IMR-90 (cell line): Measurements from ENCODE around the gene CATSPERE.

Experiments used
- BHLHE40 ChIP-seq: fragments of 150-350 bp; IDR thresholded peaks from 2 replicates; pipeline ENCODE4 v1.6.1; 2016; ENCODE audit warnings: mild to moderate bottlenecking, low read depth, low read length
- CHD1 ChIP-seq: IDR thresholded peaks from 2 replicates; pipeline ENCODE4 v1.6.1; 2012; ENCODE audit warnings: low read depth, low read length, improper control_type of control experiment
- CTCF ChIP-seq: conservative IDR thresholded peaks from 2 replicates; pipeline ENCODE4 v1.5.1; 2012; ENCODE audit warnings: mild to moderate bottlenecking, low read depth, low read length, improper control_type of control experiment
- FOS ChIP-seq: fragments of 150-350 bp; IDR thresholded peaks from 2 replicates; pipeline ENCODE4 v1.6.1; 2016; ENCODE audit warnings: low read depth, low read length
- MAFK ChIP-seq: IDR thresholded peaks from 2 replicates; pipeline ENCODE4 v1.6.1; 2012; ENCODE audit warnings: low read depth, low read length, improper control_type of control experiment
- MXI1 ChIP-seq: IDR thresholded peaks from 2 replicates; pipeline ENCODE4 v1.6.1; 2012; ENCODE audit warnings: low read depth, mild to moderate bottlenecking, low read length, moderate library complexity, borderline replicate concordance
- POLR2A ChIP-seq: IDR thresholded peaks from 2 replicates; pipeline ENCODE4 v1.6.1; 2012; ENCODE audit warnings: mild to moderate bottlenecking, low read depth, low read length
- RAD21 ChIP-seq: IDR thresholded peaks from 2 replicates; pipeline ENCODE4 v1.6.1; 2012; ENCODE audit warnings: low read length, improper control_type of control experiment
- RCOR1 ChIP-seq: IDR thresholded peaks from 2 replicates; pipeline ENCODE4 v1.6.1; 2012; ENCODE audit warnings: mild to moderate bottlenecking, low read length, improper control_type of control experiment; ENCODE audit not compliant: insufficient replicate concordance
- RFX5 ChIP-seq: IDR thresholded peaks from 2 replicates; pipeline ENCODE4 v1.8.0; 2012; ENCODE audit warnings: low read depth, mild to moderate bottlenecking, low read length, moderate library complexity
- USF2 ChIP-seq: fragments of 150-350 bp; IDR thresholded peaks from 2 replicates; pipeline ENCODE4 v1.6.1; 2017; ENCODE audit warnings: mild to moderate bottlenecking, antibody characterized with exemption, low read length, low read depth

GRCh38 chr1:244660595-244660994, 199.5 kb downstream of the CATSPERE start:
- TF ChIP-seq CTCF: no peak
- no peak for TF ChIP-seq MXI1
- TF ChIP-seq USF2: no peak
- no peak for TF ChIP-seq RFX5
- no peak for TF ChIP-seq POLR2A
- no peak for TF ChIP-seq MAFK
- no peak for TF ChIP-seq FOS
- no peak for TF ChIP-seq BHLHE40
- TF ChIP-seq CHD1: no peak
- TF ChIP-seq RAD21: no peak
- TF ChIP-seq RCOR1: no peak
